HFF-Myc (cell line): ENCODE measurements around the gene TNS1.

Source experiments
- DNase-seq: peaks from one replicate; pipeline ENCODE4 v3.0.0-alpha.2; 2011; ENCODE audit warnings: low read depth; ENCODE audit errors: extremely low read depth
- H3K4me3 ChIP-seq: replicated peaks from 2 replicates; pipeline ENCODE4 v1.5.1; 2011; ENCODE audit warnings: low read depth, mild to moderate bottlenecking, control low read depth, low read length
- TF ChIP-seq, protein P1 (sequence below): IDR thresholded peaks from 2 replicates; pipeline ENCODE4 v1.5.1; 2012; ENCODE audit warnings: mild to moderate bottlenecking, low read depth, low read length, control low read depth; ENCODE audit errors: missing control alignments

The TNS1 gene

DNA sequence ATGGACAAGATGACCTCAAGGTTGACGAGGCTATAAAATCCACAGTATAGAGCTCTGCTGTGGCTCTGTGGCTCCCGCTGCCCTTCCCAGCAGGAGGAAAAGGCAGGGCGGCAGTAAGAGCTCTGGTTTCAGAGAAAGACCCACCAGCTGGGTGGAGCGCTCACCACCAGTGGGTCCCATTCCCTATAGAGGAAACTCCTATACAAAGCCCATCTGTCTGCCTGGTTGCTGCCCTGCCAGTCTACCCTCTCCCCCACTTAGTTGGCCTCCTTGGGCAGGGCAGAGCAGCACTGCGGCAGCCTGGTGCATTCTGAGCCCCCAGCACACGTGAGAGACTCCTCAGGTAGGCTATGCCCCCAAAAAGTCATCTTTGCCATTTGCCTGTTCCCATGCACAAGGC, 26.5 kb downstream of the TNS1 start:
- TF ChIP-seq, protein P1, sequence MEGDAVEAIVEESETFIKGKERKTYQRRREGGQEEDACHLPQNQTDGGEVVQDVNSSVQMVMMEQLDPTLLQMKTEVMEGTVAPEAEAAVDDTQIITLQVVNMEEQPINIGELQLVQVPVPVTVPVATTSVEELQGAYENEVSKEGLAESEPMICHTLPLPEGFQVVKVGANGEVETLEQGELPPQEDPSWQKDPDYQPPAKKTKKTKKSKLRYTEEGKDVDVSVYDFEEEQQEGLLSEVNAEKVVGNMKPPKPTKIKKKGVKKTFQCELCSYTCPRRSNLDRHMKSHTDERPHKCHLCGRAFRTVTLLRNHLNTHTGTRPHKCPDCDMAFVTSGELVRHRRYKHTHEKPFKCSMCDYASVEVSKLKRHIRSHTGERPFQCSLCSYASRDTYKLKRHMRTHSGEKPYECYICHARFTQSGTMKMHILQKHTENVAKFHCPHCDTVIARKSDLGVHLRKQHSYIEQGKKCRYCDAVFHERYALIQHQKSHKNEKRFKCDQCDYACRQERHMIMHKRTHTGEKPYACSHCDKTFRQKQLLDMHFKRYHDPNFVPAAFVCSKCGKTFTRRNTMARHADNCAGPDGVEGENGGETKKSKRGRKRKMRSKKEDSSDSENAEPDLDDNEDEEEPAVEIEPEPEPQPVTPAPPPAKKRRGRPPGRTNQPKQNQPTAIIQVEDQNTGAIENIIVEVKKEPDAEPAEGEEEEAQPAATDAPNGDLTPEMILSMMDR = no peak
- no peak for DNase-seq
- H3K4me3 ChIP-seq = no peak overlapping the region

DNA sequence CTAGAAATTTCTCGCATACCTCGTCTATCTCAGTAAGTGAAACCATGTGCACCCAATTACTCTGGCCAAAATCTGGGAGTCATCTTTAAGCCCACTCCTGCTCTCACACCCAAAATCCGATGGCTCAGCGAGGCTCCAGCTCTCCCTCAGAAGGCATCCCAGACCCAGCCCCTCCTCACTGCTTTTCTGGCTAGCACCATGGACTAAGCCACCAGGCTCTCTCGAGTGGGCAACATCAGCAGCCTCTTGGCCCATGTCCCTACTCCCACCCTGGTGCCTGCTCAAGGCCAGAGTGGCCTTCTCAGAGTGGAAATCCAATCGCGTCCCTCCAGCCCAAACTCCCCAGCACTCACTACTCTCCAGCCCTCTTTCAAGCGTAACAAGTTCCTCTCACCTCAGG, 27.2 kb downstream of the TNS1 start:
- DNase-seq = no peak
- TF ChIP-seq, protein P1 = no peak
- H3K4me3 ChIP-seq = no peak overlapping the region

DNA sequence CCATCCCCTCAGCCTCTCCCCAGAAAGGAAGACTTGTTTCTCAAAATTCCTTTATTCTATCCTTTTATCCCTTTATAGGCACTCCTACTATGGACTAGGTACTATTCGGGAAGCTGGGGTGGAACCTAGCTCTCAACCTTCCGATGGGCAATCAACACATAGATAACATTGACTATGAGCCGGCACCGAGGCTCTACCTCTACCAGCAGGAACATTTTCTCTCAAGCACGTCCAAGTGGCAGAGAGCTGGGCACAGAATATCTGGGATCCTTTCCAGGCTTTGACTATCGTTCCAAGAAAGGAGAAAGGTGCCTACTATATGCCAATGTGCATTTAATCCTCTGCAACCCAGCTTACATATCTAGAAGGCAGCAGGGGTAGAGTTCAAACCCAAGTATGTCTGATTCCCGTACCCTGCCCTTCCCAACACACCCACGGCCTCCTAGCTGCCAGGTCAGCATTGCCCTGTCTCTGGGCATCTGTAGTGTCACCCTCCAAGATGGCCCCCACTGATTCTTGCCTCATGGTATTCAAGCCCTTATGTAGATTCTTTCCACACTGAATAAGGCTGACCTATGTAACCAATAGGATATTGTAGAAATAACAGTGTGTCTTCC, 28.3 kb downstream of the TNS1 start:
- DNase-seq = no peak
- TF ChIP-seq, protein P1 = no peak
- no peak overlapping the region for H3K4me3 ChIP-seq

DNA sequence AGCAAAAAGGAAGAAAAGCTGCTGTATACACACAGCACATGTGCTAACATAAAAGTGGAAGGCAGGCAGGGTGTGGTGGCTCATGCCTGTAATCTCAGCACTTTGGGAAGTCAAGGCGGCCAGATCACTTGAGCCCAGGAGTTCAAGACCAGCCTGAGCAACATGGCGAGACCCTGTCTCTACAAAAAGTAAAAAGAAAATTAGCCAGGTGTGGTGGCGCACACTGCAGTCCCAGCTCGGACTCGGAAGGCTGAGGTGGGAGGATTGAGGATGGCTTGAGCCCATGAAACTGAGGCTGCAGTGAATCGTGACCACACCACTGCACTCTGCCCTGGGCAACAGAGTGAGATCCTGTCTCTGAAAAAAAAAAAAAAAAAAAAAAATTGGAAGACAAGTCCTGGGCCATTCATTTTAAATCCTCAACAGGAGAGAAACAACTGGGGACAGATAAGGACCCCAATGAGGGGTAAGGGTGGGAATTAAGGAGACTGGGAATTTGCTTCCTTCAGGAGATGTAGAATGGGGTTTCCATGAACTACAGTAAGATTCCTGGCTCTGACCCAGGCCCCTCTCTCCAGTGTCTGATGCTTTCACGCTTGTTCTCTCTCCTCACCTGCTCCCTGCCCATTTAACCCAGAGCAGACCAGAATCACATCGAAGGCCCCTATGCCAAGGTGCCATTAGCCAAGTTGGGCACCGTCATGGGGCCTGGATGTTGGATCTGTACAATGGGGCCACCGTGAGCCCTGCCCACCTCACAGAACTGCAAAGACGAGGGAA, 29.6 kb downstream of the TNS1 start:
- no peak for DNase-seq
- TF ChIP-seq, protein P1 = no peak
- H3K4me3 ChIP-seq = no peak overlapping the region

DNA sequence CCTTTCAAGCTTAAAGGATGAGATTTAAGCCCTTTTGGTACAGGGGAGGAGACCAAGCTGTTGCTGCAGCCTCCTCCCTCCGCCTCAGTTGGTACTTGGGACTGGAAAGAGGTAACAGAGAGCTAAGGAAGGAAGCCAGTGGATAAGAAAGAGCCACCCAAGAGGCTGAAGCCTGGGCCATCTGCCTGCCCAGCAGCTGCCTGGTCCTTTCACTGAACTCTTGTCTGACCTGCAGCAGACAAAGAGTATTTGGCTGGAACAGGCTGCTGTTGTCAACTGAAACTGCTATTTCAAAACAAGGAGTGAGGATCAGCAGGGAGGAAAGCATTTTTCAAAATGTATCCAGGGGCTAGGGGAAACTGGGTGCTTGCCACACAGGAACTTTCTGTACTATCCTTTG, 30.3 kb downstream of the TNS1 start:
- TF ChIP-seq, protein P1 = no peak
- no peak for DNase-seq
- H3K4me3 ChIP-seq = no peak overlapping the region

DNA sequence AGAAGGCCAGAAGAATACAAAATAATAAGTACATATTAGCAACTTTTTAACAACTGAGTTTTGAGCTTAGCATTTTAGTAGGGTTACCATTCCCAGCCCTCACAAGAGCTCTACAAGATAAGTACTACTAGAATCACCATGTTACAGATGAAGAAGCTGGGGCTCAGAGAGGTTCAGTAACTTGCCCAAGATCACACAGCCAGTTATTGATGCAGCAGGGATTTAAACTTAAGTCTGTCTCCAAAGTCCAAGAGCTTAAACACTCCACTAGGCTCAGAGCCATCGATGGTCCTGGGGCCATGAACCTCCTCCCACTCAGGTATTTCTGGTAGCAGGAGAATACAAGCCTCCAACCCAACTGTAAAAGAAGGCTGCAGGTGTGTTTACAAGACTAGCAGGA, 30.8 kb downstream of the TNS1 start:
- TF ChIP-seq, protein P1 = no peak
- H3K4me3 ChIP-seq = no peak overlapping the region
- no peak for DNase-seq
